DOHH2 (cell line): ENCODE measurements around the gene UBASH3B.

ENCODE experiments used
- EZH2phosphoT487 ChIP-seq: fragments of 200-600 bp; sonication (generic); IDR thresholded peaks from 2 replicates; pipeline ENCODE4 v1.6.1; 2017; ENCODE audit warnings: borderline replicate concordance, mild to moderate bottlenecking, antibody characterized with exemption, low read length, moderate library complexity, mixed read lengths
- TF ChIP-seq, protein P1 (sequence below): fragments of 200-600 bp; sonication (generic); IDR thresholded peaks from one replicate; pipeline ENCODE4 v1.5.1; 2014; ENCODE audit warnings: antibody characterized with exemption, mild to moderate bottlenecking, low read depth, low read length; ENCODE audit not compliant: poor library complexity, severe bottlenecking

DNA sequence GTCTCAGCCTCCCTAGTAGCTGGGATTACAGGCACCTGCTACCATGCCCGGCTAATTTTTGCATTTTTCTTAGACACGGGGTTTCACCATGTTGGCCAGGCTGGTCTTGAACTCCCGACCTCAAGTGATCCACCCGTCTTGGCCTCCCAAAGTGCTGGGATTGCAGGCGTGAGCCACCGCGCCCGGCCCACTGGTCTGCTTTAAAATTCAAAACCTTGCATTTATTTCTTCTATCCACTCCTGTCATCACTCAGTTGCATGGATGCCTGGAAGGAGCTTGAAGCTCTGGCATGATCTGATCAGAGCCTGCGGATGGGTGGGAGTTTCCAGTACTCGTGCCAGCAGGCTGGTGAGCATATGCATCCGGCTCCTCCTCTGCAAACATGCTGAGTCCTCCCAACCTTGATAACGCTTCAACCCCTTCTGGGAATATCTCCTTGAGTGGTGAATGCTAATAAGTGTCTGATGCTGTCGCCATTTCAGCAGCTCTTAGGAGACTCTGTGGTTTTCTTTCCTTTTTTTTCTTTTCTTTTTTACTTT, 39.6 kb downstream of the UBASH3B start:
- TF ChIP-seq, protein P1, sequence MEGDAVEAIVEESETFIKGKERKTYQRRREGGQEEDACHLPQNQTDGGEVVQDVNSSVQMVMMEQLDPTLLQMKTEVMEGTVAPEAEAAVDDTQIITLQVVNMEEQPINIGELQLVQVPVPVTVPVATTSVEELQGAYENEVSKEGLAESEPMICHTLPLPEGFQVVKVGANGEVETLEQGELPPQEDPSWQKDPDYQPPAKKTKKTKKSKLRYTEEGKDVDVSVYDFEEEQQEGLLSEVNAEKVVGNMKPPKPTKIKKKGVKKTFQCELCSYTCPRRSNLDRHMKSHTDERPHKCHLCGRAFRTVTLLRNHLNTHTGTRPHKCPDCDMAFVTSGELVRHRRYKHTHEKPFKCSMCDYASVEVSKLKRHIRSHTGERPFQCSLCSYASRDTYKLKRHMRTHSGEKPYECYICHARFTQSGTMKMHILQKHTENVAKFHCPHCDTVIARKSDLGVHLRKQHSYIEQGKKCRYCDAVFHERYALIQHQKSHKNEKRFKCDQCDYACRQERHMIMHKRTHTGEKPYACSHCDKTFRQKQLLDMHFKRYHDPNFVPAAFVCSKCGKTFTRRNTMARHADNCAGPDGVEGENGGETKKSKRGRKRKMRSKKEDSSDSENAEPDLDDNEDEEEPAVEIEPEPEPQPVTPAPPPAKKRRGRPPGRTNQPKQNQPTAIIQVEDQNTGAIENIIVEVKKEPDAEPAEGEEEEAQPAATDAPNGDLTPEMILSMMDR, result no peak
- no peak for TF ChIP-seq EZH2phosphoT487
